OCI-LY1 (cell line): ENCODE results near the gene TMPO.
A peak's percentile ranks its signal among the peaks of the same experiment; 100 is the strongest.

Source experiments
- H2AFZ ChIP-seq: fragments of 200-600 bp; sonication (generic), shearing (Covaris generic); 2 replicates; pipeline ENCODE4 v1.6.0; 2014; ENCODE audit warnings: antibody characterized with exemption, mild to moderate bottlenecking, low read length
- H3F3A ChIP-seq: fragments of 200-600 bp; sonication (generic), shearing (Covaris generic); 2 replicates; pipeline ENCODE4 v1.6.0; 2014; ENCODE audit warnings: mild to moderate bottlenecking, antibody characterized with exemption, low read length, moderate library complexity; ENCODE audit not compliant: insufficient read depth
- H3K27ac ChIP-seq: fragments of 200-600 bp; sonication (generic); 2 replicates; pipeline ENCODE4 v1.5.1; 2014; ENCODE audit warnings: low read length, mixed run types, mild to moderate bottlenecking, low read depth; ENCODE audit not compliant: poor library complexity, severe bottlenecking
- H3K27me3 ChIP-seq: fragments of 200-600 bp; sonication (generic); 2 replicates; pipeline ENCODE4 v1.6.0; 2014; ENCODE audit warnings: antibody characterized with exemption, mild to moderate bottlenecking, low read length, moderate library complexity; ENCODE audit not compliant: insufficient read depth
- H3K36me3 ChIP-seq: fragments of 200-600 bp; sonication (generic); 2 replicates; pipeline ENCODE4 v1.6.1; 2014; ENCODE audit warnings: mild to moderate bottlenecking, antibody characterized with exemption, low read length, moderate library complexity, mixed read lengths; ENCODE audit not compliant: insufficient read depth
- H3K4me1 ChIP-seq: fragments of 200-600 bp; sonication (generic); 2 replicates; pipeline ENCODE4 v1.5.1; 2014; ENCODE audit warnings: mild to moderate bottlenecking, low read length, moderate library complexity; ENCODE audit not compliant: insufficient read depth, severe bottlenecking
- H3K4me2 ChIP-seq: fragments of 200-600 bp; sonication (generic), shearing (Covaris generic); 2 replicates; pipeline ENCODE4 v1.6.1; 2014; ENCODE audit warnings: low read length
- H3K4me3 ChIP-seq: fragments of 200-600 bp; sonication (generic); 2 replicates; pipeline ENCODE4 v1.5.1; 2014; ENCODE audit warnings: low read length, low read depth, mild to moderate bottlenecking, mixed read lengths; ENCODE audit not compliant: poor library complexity, severe bottlenecking
- H3K79me2 ChIP-seq: fragments of 200-600 bp; shearing (Covaris generic); 2 replicates; pipeline ENCODE4 v1.6.1; 2016; ENCODE audit warnings: mixed run types, low read length, mixed read lengths; ENCODE audit not compliant: insufficient read depth
- H3K9ac ChIP-seq: fragments of 200-600 bp; sonication (generic), shearing (Covaris generic); 2 replicates; pipeline ENCODE4 v1.6.1; 2014; ENCODE audit warnings: mild to moderate bottlenecking, low read length, mixed read lengths
- H3K9me2 ChIP-seq: fragments of 200-600 bp; sonication (generic), shearing (Covaris generic); 2 replicates; pipeline ENCODE4 v1.6.1; 2014; ENCODE audit warnings: low read depth, mild to moderate bottlenecking, low read length, mixed read lengths
- H3K9me3 ChIP-seq: fragments of 200-600 bp; shearing (Covaris generic); 2 replicates; pipeline ENCODE4 v1.6.1; 2014; ENCODE audit warnings: low read length, mixed read lengths
- H4K20me1 ChIP-seq: fragments of 200-600 bp; sonication (generic), shearing (Covaris generic); 2 replicates; pipeline ENCODE4 v1.6.0; 2016; ENCODE audit warnings: mild to moderate bottlenecking, low read length; ENCODE audit not compliant: insufficient read depth
- CTCF ChIP-seq: fragments of 200-600 bp; sonication (generic), shearing (Covaris generic); IDR thresholded peaks from 2 replicates; pipeline ENCODE4 v1.5.1; 2017; ENCODE audit warnings: mild to moderate bottlenecking, antibody characterized with exemption, low read length, moderate library complexity, mixed read lengths
- EZH2 ChIP-seq: fragments of 200-600 bp; sonication (generic), shearing (Covaris generic); IDR thresholded peaks from 2 replicates; pipeline ENCODE4 v1.8.0; 2017; ENCODE audit warnings: borderline replicate concordance, mixed run types, mild to moderate bottlenecking, antibody characterized with exemption, low read length, moderate library complexity, mixed read lengths

TMPO gene

GRCh38 chr12:98513379-98514322, 1.7 kb upstream of the TMPO start:
- Histone ChIP-seq H4K20me1 (no peaks in the 10 kb centered on the region), H3K4me2 (peak overlapping the region; percentile 82), H3F3A (no peaks in the 10 kb centered on the region), H2AFZ (no peak overlapping the region), H3K4me3 (peak overlapping the region; percentile 82), H3K9me3 (no peaks in the 10 kb centered on the region), H3K79me2 (peaks cover 30% of the 10 kb centered on the region), H3K27ac (peak overlapping the region; percentile 95), H3K4me1 (peaks cover 18% of the 10 kb centered on the region), H3K36me3 (peaks cover 25% of the 10 kb centered on the region), H3K9me2 (no peaks in the 10 kb centered on the region), H3K9ac (peak overlapping the region; percentile 93), H3K27me3 (no peaks in the 10 kb centered on the region)
- no peak for TF ChIP-seq CTCF
- TF ChIP-seq EZH2: no peak

GRCh38 chr12:98514982-98515286, 456 bp upstream of the TMPO start:
- Histone ChIP-seq H3K4me3 (peak overlapping the region; percentile 82), H3K36me3 (peaks cover 30% of the 10 kb centered on the region), H2AFZ (no peak overlapping the region), H3K27me3 (no peaks in the 10 kb centered on the region), H3K9me3 (no peaks in the 10 kb centered on the region), H4K20me1 (no peaks in the 10 kb centered on the region), H3K4me2 (peak overlapping the region; percentile 82), H3K27ac (peak overlapping the region; percentile 95), H3F3A (no peaks in the 10 kb centered on the region), H3K4me1 (peaks cover 30% of the 10 kb centered on the region), H3K9ac (peak overlapping the region; percentile 93), H3K9me2 (no peaks in the 10 kb centered on the region), H3K79me2 (peaks cover 43% of the 10 kb centered on the region)
- TF ChIP-seq EZH2 (no peak), CTCF (no peak)

- Histone ChIP-seq H3K4me3 (peak overlapping the region; percentile 82), H3K27ac (peak overlapping the region; percentile 95), H3K4me2 (peak overlapping the region; percentile 72), H2AFZ (no peak overlapping the region), H3K27me3 (no peaks in the 10 kb centered on the region), H3K4me1 (peaks cover 44% of the 10 kb centered on the region), H3F3A (no peaks in the 10 kb centered on the region), H3K36me3 (peaks cover 33% of the 10 kb centered on the region), H3K9me2 (no peaks in the 10 kb centered on the region), H3K9me3 (no peaks in the 10 kb centered on the region), H4K20me1 (no peaks in the 10 kb centered on the region), H3K9ac (peak overlapping the region; percentile 93), H3K79me2 (peaks cover 57% of the 10 kb centered on the region)
- TF ChIP-seq EZH2 (no peak), CTCF (peak; percentile 75)
These were observed 902 bp downstream of the TMPO start for GRCh38 chr12:98516111-98516873.
